GM18861 (cell line): ENCODE measurements around the gene DLGAP5.

Experiments
- ATAC-seq: cut with Tn5 transposase; IDR thresholded peaks from one replicate; pipeline ENCODE4 v1.9.1; 2021; ENCODE audit not compliant: unreplicated experiment

Gene DLGAP5

DNA sequence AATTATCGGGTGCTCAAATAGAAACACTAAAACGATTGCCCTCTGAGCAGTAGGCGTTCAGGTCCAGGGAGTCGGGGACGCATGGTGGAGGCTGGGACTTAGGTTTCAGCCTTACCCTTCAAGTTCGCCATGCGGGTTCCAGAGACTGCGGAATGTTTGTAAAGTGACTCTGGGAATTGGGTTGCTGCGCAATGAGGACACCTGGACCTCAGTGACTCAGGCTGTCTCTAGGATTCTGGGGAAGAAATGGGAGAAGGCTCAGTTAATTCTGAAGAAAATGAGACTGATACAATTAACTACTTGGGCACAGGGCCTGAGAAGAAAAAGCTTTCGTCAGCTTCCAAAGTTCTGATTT, 61.2 kb downstream of the DLGAP5 start:
- no peak for ATAC-seq

DNA sequence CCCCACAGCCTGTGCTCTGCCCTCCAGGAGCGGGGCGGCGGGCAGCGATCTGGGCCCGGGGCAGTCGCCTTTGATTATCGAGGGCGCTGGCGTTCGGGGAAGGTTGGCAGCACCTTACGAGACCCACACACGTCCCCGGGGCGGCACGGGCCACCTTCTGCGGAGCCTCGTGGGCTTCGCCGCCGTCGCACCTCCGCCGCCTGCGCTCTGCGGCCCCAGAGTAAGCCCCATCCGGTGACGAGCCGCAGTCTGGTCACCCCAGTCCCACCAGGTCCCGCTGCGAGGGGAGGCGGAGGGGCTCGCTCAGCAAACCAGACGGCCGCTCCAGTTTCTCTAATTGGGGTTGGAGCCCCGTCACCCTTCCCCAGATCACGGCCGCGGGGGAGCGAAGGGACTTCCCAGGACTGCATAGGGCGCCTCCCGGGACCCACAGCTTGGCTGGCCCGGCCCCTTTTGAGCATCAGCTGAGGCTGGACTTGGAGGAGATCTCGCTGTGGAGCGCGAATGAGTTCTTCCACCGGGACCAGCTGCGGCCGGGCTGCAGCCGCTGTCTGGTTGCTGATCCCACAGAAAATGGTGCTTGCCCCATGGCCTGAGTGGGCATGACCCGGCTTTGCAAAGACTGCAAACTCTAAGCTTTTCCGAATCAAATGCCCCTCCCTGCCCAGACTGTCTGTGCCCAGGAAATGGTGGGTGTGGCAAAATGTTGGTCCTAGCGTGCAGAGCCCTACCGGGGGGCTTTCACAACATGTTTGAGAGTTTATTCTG, 61.8 kb downstream of the DLGAP5 start:
- peak; percentile 25 for ATAC-seq

- peak; percentile 38 for ATAC-seq
These were observed 62.3 kb downstream of the DLGAP5 start, which contains the start of gene LGALS3 for GRCh38 chr14:55129086-55129427. Gene LGALS3 (plus strand): TSS chr14:55129252. CDS start chr14:55137374, 8,122 bp downstream.

- no peak for ATAC-seq
These were observed 62.8 kb downstream of the DLGAP5 start for GRCh38 chr14:55128386-55129085.

DNA sequence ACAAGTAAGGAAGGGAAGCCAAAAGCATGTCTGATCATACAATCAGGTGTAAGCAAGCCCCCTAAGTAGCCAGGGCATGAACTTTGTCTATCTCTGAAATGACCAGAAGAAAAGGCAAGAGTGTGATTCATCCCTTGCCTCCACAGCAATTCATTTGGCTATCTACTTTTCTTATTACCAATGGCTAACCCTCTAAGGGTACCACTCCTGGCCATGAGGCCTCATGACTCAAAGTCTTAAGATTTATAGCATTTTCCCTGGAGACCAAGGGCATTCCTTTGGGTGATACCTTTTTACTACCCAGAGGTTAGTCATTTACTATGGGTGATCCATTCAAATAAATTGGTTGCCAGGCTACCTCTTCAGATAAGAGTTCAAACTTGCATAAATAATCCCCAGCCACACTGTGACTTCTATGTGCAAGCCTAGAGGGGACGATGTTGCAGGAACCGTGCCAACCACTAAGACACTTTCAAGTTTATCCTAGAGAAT, 63.9 kb downstream of the DLGAP5 start:
- no peak for ATAC-seq

DNA sequence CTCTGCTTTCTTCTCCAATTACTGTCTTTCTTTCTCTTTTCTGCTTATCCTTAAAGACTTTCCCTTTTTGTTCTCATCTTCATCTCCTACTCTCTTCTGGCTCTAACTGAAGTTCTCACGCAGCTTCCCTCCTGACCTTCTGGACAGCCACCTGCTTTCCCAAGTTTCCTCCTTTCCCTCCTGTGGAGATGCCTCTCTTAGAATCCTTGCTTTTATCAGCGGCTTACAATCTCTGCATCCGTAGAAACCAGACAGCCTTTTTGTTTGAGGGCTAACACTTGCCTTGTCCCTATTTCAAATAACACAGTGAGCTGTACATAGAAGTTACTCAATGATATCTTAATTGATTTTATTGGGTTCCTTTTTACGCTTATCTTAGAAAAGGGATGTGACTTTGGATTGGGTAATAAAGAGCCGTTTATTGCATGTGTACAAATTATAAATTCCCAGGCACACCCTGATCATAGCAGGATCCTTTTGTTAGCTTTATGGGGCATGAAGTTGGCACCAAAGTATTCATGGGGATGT, 64.4 kb downstream of the DLGAP5 start:
- ATAC-seq, result no peak

DNA sequence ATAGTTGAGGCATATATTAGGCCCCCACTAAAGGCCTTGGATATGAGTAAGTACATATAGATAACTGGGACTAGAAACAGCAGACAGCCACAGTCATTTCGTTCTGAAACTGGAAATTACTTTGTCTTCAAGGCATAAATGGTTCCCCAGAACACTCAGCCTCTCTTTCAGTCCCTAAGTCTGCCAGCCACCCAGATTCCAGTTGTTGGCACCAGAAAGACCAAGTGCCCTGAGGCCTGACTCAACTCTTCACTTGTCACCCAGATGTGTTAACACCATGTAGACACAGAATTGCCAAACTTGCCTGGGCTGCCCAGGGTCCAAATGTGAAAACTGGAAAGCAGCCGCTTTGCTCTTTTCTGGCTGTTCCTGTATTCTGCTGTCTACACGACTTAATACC, 65.4 kb downstream of the DLGAP5 start:
- ATAC-seq, result no peak

- no peak for ATAC-seq
These were observed 66.0 kb downstream of the DLGAP5 start for GRCh38 chr14:55125403-55125802.

- ATAC-seq, result no peak
These were observed 66.5 kb downstream of the DLGAP5 start for GRCh38 chr14:55124774-55125386.

DNA sequence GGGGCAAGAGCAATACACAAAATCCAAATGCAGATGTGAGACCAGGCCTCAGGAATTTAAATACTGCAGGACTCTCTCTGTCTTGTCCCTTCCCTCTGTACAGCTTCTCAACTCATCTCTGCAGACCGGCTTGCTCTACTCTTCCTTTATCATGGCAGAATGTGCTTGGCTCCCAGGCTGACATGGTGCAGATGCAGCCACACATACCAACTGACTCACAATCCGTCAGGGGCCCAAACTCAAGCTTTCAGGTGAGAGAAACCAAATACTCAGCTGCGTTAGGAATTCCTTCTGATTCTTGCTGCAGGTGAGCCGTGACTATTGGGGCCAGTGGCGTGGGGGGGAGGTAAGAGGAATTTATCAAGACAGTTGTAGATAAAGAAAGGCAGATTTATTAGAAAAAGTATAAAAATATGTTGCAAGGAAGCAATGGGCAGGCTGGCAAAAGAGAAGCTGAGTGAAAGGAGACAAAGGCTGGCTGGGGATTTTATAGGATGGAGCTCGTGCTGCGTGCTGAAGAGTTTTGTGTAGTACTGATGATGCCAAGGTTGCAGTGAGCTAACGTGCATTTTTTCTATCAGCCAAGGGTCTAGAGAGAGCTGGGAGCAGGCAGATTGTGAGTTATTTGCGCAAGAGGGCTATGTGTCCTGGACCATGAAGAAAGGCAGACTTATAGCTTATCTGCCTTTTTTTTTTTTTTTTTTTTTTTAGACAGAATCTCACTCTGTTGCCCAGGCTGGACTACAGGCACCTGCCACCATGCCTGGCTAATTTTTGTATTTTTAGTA, 67.3 kb downstream of the DLGAP5 start:
- ATAC-seq, result no peak

DNA sequence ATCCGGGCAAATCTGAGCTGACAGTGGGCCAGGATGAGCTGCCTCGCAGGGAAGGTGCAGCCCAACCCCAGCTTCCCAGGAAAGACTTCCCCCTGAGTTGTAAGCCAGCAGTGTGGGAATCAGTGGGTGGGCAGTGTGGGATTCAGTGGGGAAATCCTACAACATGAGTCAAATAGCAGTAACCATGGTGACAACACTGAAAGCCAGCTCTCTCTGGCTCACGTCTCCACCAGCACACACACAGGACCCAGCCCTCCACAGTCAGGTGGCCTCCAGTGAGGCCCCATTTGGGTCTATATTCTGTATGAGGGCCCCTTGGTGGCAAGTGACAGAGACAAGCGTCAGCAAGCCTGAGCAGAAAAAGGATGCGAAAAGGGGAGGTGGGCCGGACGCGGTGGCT, 68.3 kb downstream of the DLGAP5 start:
- no peak for ATAC-seq

GRCh38 chr14:55122440-55122986, 68.9 kb downstream of the DLGAP5 start:
- no peak for ATAC-seq

DNA sequence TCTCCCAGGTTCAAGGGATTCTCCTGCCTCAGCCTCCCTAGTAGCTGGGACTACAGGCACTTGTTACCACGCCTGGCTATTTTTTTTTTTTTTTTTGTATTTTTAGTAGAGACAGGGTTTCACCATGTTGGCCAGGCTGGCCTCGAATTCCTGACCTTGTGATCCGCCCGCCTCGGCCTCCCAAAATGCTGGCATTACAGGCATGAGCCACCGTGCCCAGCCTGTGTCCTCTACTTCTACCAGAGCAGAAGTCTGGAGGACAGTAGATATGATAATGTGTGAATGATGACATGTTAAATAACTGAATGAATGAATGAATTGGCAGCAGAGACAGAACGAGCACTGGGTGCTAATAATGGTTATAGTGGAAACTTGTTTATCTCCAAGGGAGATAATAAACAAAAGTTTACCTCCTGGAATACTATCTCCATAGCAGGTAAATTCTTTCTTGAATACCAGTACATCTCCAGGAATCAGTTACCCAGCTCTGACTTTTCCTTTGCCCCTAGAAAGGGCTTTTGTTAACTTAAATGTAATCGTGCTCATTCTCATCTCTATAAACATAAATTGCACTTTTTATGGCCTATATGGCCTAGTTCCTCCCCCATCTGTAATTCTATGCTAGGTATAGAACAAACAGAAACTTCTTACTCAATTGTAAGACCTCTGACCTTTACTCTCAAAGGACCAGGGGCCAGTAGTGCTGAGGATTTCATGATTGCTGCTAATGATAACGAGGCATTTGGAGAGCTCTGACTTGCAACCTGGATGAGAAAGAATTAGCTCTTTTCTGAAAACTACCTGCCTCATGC, 69.6 kb downstream of the DLGAP5 start:
- ATAC-seq, result no peak

DNA sequence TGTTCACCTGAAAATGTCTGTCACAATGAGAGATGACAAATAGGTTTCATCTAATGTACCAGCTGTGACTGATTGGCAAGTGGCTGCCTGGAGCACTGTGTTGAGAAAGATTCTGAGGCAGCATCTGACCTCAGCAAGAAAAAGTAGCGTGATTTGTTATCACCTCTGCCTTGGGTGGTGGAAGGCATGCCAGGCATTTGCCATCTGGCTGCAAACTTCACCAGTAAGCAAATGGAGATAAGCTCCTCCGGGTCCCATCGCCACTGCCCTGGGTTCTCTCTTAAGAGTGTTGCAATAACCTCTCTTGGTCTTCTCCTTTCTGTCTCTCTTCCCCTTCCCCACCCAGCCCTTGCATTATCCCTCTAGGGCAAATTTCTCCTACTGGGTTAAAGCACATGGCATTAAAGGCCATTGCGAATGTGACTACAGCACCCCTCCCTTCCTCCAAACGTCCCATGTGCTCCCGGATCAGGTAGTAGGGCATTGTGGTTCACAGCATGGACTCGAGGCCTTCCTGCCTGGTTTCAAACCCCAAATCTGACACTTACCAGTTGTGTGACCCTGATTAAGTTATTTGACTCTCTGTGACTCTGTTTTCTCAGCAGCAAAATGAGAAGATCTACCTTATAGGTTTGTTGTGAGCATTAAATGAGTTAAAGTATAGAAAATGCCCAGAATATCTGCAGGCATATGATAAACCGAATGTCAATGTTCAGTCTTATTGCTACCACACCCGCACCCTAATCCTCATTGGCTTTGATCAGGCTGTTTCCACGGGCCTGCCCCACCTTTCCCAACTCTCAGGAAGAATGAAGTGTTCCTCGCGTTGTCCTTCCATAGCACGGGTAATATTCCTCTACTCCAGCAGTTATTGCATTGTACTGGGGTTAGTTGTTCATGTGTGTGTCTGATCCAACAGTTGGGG, 70.6 kb downstream of the DLGAP5 start:
- no peak for ATAC-seq

DNA sequence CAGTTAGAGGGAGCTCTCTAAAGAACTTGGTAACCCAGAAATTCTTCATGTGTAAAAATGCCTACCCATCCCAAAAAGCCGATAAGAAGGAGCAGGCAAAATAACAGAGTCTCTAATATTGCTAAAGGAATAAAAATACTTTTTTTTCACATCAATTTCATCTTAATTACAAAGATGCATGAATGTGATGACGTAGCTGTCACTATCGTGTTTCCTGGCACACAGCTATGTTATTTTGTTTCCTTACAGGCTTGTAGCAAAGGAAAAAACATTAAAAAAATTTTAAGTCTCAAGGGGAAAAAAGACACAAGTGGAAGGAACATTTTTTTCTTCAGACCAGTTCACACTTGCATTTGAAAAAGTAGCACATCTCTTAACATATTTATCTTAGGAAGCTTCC, 72.6 kb downstream of the DLGAP5 start:
- no peak for ATAC-seq

DNA sequence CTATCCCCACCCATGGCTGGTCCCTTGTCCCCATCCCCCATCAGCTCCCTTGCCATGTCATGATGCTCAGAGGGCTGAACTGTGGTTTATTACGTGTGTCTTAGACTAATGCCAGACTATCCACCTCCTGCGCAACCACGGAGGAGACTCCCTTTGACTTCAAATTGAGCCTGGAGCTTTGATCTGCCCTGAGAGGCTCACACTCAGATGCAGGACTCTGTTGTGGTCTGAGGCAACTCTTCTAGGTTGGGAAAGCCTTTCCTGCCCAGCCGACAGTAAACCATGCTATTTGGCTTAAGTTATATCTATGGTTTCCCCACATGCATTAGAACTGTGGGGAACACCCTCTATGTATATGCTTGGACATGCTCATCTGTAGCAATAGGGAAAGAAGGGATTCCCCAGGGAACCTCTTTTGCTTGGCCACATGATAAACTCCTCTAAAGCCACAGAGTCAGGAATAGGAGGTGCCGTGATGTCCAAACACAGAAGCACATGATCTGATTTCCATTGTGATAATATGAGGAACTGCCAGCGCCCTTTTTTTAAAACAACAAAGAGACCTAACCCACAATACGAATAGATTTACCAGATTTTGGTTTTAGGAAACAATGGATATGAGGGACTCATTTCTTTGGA, 73.5 kb downstream of the DLGAP5 start:
- ATAC-seq, result no peak

DNA sequence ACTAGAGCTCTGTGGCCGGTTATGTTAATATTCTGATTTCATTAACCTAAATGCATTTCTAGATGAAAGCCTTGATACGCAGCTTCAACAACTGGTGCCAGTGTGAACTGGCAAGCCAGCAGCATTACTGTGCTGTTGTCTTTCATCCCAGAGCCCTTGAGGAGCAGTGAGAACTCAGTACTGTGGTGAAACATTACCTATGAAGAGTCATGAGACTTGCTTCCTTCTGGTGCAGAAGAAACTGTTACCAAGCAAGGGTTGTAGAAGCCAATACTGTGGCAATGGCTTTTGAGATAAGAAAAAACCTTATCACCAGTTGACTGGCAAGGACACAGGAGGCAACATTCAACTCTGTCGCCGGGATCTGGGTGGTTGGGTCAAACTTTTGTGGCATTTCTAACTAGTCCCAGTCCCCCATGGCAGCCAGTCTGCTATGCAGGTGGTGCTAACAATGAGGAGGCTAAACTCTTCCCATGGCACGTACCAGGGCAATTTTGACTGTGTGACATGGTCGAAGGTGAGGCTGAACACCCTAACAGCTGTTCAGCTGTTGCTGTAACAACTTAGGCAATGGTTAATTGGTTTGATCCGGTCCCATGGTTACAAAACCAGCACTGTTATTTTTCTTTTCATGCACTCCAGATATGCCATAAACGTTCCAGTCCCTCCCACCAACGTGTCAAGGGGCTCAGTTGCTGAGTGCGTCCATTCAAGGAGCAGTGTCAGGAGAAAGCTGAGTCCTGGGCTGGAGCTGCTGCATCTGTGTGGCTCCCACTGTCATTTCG, 74.9 kb downstream of the DLGAP5 start:
- no peak for ATAC-seq

DNA sequence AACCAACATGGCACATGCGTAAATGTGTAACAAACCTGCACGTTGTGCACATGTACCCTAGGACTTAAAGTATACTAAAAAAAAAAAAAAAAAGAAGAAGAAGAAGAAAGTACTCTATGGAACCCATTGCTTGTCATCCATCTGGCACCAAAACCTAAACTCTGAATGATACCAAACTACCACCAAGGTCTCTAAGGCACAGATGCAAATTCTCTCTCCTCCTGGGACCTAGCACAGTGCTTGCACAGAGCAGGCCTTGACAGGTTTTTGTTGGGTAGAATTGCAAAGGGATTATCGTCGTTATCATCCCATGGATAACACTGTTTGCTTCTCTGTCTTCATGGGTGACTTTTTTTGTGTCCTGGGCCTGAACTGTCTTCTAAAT, 75.5 kb downstream of the DLGAP5 start:
- no peak for ATAC-seq
